BLaER1 (cell line): ENCODE measurements around the gene FAU.

Experiments used
- H3K27ac ChIP-seq: shearing (Covaris generic); formaldehyde crosslinking; 2 replicates; pipeline ENCODE4 v1.8.1; 2022
- H3K27me3 ChIP-seq: shearing (Covaris generic); formaldehyde crosslinking; 2 replicates; pipeline ENCODE4 v1.8.1; 2022
- H3K36me3 ChIP-seq: shearing (Covaris generic); formaldehyde crosslinking; 2 replicates; pipeline ENCODE4 v1.8.1; 2022
- H3K4me1 ChIP-seq: shearing (Covaris generic); formaldehyde crosslinking; 2 replicates; pipeline ENCODE4 v1.8.1; 2022
- H3K4me2 ChIP-seq: shearing (Covaris generic); formaldehyde crosslinking; 2 replicates; pipeline ENCODE4 v1.8.1; 2022
- H3K4me3 ChIP-seq: shearing (Covaris generic); formaldehyde crosslinking; 2 replicates; pipeline ENCODE4 v1.8.1; 2022
- H3K9ac ChIP-seq: shearing (Covaris generic); formaldehyde crosslinking; 2 replicates; pipeline ENCODE4 v1.8.1; 2022
- H3K9me3 ChIP-seq: shearing (Covaris generic); formaldehyde crosslinking; 2 replicates; pipeline ENCODE4 v1.8.1; 2022
- H4K20me1 ChIP-seq: shearing (Covaris generic); formaldehyde crosslinking; 2 replicates; pipeline ENCODE4 v1.8.1; 2022
- Cebpa-rat ChIP-seq: shearing (Covaris generic); IDR thresholded peaks from 2 replicates; pipeline ENCODE4 v1.8.1; 2022

The FAU gene

GRCh38 chr11:65131895-65132237 is 9.9 kb upstream of the FAU start:
- Histone ChIP-seq H3K4me2 (peak overlapping the region; percentile 99), H4K20me1 (peaks cover 42% of the 10 kb centered on the region)

DNA sequence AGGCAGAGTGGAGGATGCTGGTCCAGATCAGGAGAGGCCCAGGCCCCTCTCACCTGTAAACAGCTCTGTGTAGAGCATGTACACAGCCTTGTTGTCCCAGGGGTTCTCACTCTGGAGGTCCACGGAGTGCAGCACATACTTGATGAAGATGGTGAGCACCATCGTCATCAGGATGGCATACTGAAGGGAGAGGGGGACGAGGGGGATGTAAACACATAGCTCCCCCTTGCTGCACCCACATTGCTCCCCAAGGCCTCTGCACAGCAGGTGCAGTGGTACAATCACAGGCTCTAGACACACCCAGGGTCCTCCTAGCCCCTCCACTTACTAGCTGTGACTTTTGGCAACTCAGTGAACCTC is 9.5 kb upstream of the FAU start:
- Histone ChIP-seq H3K4me1 (peaks cover 62% of the 10 kb centered on the region), H3K4me3 (peak overlapping the region; percentile 99), H3K9ac (peak overlapping the region; percentile 98), H3K27me3 (no peaks in the 10 kb centered on the region), H3K36me3 (peaks cover 68% of the 10 kb centered on the region), H3K4me2 (peak overlapping the region; percentile 99), H3K27ac (peak overlapping the region; percentile 99), H3K9me3 (no peaks in the 10 kb centered on the region), H4K20me1 (peaks cover 47% of the 10 kb centered on the region)
- no peak for TF ChIP-seq Cebpa-rat

More at GRCh38 chr11:65131895-65132237, 9.9 kb upstream of the FAU start:
- TF ChIP-seq Cebpa-rat, result no peak
- Histone ChIP-seq H3K27ac (peak overlapping the region; percentile 99), H3K27me3 (no peaks in the 10 kb centered on the region), H3K36me3 (peaks cover 63% of the 10 kb centered on the region), H3K4me1 (peaks cover 67% of the 10 kb centered on the region), H3K9me3 (no peaks in the 10 kb centered on the region), H3K9ac (peak overlapping the region; percentile 98), H3K4me3 (peak overlapping the region; percentile 99)

DNA sequence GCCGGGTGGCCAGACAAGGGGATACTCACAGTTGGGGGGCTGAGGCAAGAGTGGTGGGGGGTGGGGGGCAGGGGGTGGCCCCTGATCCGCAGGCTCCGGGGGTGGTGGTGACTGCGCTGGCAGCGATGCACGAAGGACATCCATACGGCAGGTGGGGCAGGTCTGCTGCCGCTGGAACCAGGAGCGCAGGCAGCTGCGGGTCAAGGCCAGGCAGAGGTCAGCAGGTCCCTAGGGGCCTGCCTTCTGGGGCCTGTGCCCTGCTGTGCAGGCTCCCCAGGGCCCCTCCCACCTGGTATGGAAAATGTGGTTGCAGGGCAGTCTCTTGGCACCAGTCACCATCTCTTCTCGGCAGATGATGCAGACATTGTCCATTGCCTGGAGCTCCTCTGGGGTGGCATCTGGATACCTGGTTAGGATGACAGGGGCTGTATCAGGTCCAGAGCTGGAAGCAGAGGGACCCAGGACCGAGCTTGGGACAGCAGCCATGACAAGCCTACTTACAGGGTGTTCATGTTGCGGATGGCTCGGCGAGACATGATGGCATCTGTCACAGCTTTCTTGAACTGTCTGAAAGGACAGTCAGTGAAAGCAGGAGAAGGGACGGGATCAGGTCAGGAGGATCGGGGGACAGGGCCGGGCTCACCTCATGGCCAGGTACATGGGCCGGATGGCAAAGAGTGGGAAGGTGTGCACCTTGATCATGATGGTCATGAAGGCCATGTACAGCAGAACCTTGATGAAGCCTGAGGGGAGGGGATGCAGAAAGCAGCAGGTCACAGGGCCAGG is 8.9 kb upstream of the FAU start:
- Histone ChIP-seq H3K4me2 (peak overlapping the region; percentile 99), H3K36me3 (peaks cover 73% of the 10 kb centered on the region), H4K20me1 (peaks cover 49% of the 10 kb centered on the region), H3K27ac (peak overlapping the region; percentile 99), H3K27me3 (no peaks in the 10 kb centered on the region), H3K4me1 (peaks cover 56% of the 10 kb centered on the region), H3K9me3 (no peaks in the 10 kb centered on the region), H3K4me3 (peak overlapping the region; percentile 99), H3K9ac (peak overlapping the region; percentile 98)
- TF ChIP-seq Cebpa-rat, result no peak

GRCh38 chr11:65129649-65130441 is 7.9 kb upstream of the FAU start:
- peak overlapping the region; percentile 99 for H3K4me2 ChIP-seq
- H3K27ac ChIP-seq, result peak overlapping the region; percentile 78
- no peaks in the 10 kb centered on the region for H3K27me3 ChIP-seq
- H3K9me3 ChIP-seq, result no peaks in the 10 kb centered on the region
- peaks cover 49% of the 10 kb centered on the region for H3K4me1 ChIP-seq
- peak overlapping the region; percentile 52 for H3K4me3 ChIP-seq
- no peak for TF ChIP-seq Cebpa-rat
- peaks cover 83% of the 10 kb centered on the region for H3K36me3 ChIP-seq
- H3K9ac ChIP-seq, result peak overlapping the region; percentile 70
- H4K20me1 ChIP-seq, result peaks cover 49% of the 10 kb centered on the region

DNA sequence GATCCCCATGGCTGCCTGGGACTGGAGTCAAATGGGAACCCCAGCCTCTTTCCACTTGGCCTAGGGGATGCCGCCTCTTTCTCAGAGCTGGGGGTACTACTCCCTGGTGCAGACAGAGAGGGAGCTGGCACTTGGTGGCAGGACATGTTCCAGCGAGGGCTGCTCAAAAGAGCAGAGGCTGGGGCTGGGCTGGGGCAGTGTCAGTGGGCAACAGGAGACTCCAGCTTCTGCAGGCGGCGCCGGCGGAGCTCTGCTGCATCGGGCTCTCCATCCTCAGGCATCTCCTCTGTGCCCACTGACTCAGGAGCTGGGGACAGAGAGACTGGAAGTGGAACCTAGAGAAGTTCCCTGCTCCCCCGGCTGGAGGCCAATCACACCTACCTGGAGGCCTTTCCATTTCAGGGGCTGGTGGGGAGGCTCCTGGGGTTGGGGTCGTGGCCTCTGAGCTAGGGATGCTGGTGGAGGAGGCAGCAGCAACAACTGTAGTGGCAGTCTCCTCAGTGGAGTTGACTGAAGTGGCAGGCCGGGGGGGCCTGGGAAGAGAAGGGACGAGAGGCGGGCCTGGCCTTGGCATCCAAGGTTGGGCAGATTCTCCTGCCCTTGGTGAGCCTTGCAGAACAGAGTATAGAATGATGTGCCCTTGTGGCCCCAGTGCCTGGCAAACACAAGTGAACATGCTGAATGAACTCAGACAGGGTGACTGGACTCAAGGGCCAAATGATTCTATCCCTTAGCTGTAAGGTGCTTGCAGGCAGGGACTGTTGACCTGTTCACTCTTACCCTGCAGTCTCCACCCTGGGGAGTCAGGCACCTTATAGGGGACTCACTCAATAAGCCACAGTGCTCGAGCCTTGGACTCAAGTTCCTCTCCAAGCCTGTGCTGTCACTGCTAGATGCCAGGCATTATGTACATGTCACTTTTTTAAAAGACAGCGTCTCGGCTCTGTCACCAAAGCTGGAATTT is 6.5 kb upstream of the FAU start:
- Histone ChIP-seq H3K27me3 (no peaks in the 10 kb centered on the region), H3K36me3 (peaks cover 93% of the 10 kb centered on the region), H3K4me2 (0 out of 2 replicates have a peak overlapping the region, but pooled peaks have one; percentile 99), H3K9ac (0 out of 2 replicates have a peak overlapping the region, but pooled peaks have one; percentile 50), H4K20me1 (peaks cover 42% of the 10 kb centered on the region), H3K9me3 (no peaks in the 10 kb centered on the region), H3K4me3 (no peak overlapping the region), H3K27ac (peak overlapping the region; percentile 78), H3K4me1 (peaks cover 61% of the 10 kb centered on the region)
- no peak for TF ChIP-seq Cebpa-rat

DNA sequence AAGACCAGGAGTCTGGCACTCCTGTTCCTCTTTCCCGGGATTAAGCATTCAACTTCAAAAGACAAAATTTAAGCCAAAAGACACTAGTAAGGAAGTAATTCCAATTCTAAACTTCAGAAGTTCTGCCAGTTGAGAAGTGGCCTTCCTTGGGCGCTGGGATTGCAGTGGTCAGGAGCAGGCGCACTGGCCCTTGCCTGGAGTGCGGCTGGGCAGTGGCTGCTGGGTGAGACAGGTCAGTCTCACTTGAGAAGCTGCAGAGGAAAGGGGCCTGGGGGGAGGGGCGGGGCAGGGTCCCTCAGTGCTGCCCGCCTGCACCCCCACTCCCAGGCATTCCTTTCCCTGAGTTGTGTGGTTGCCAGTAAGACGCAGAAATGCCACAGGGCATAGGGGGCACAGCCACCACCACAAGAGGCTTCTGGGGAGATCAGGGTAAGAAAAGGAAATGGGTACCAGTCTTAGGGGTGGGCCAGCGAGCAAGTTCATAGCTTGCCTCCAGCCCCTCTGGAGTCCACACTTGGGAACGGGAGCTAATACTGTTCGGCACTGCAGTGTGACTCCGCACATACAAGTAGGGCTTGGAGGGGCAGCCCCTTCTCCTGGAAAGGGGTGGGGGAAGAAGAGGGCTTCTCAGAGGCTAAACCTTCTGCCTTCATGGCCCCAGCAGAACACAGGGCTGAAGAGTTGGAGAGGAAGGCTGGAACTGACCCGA is 5.7 kb upstream of the FAU start:
- peaks cover 42% of the 10 kb centered on the region for H4K20me1 ChIP-seq
- H3K27me3 ChIP-seq, result no peaks in the 10 kb centered on the region
- 0 out of 2 replicates have a peak overlapping the region, but pooled peaks have one; percentile 50 for H3K9ac ChIP-seq
- no peaks in the 10 kb centered on the region for H3K9me3 ChIP-seq
- H3K4me2 ChIP-seq, result no peak overlapping the region
- TF ChIP-seq Cebpa-rat, result no peak
- H3K4me3 ChIP-seq, result no peak overlapping the region
- H3K36me3 ChIP-seq, result peaks cover 85% of the 10 kb centered on the region
- H3K27ac ChIP-seq, result peak overlapping the region; percentile 44; the same call in 1 of the 2 replicates
- peaks cover 68% of the 10 kb centered on the region for H3K4me1 ChIP-seq

- Histone ChIP-seq H3K9ac (no peak overlapping the region), H3K36me3 (peaks cover 77% of the 10 kb centered on the region), H3K27me3 (no peaks in the 10 kb centered on the region), H3K27ac (no peak overlapping the region), H4K20me1 (peaks cover 42% of the 10 kb centered on the region), H3K4me3 (no peak overlapping the region), H3K4me2 (no peak overlapping the region), H3K4me1 (peaks cover 61% of the 10 kb centered on the region), H3K9me3 (no peaks in the 10 kb centered on the region)
- no peak for TF ChIP-seq Cebpa-rat
Observed at GRCh38 chr11:65126624-65127274, 4.8 kb upstream of the FAU start.

DNA sequence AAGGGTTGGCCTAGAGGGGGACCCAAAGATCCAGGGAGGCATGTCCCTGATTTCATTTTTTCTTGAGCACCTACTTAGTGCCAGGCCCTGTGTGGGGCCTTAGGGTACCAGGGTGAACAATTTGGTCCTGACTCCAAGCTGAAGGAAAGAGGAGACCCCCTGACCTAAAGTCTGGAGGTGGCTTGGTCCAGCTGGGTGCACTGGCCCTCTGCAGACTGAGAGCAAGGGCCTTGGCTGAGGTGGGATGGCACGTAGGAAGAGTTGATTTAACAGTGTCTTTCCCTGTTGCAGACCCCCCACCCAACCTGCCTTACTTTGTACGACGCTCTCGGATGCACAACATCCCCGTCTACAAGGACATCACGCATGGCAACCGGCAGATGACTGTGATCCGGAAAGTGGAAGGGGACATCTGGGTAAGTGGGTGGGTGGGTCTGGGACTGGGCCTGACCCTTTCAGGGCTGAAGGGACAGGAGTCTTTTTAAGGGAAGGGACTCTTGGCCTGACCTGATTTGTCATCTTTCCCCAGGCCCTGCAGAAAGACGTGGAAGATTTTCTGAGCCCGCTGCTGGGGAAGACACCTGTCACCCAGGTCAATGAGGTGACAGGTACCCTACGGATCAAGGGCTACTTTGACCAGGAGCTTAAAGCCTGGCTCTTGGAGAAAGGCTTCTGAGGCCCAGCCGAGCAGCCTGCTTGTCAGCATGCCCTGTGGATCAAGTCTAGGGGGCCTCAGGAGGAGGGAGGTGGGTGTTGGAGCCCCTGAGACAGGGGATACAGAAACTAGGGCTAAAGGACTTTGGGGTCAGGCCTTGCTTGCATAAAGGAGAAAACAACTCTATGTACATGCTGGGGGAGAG is 3.5 kb upstream of the FAU start:
- H3K4me2 ChIP-seq, result no peak overlapping the region
- no peaks in the 10 kb centered on the region for H3K27me3 ChIP-seq
- H3K27ac ChIP-seq, result no peak overlapping the region
- no peaks in the 10 kb centered on the region for H3K9me3 ChIP-seq
- H3K36me3 ChIP-seq, result peaks cover 73% of the 10 kb centered on the region
- H3K4me1 ChIP-seq, result peaks cover 57% of the 10 kb centered on the region
- no peak overlapping the region for H3K4me3 ChIP-seq
- peaks cover 54% of the 10 kb centered on the region for H4K20me1 ChIP-seq
- H3K9ac ChIP-seq, result no peak overlapping the region
- no peak for TF ChIP-seq Cebpa-rat
